Endothelial cell of umbilical vein (primary cell): ENCODE data around the gene THAP11.

Experiments
- CTCF ChIP-seq, 2 donors: IDR thresholded peaks; 1 replicate in 1 of 2; 2 replicates in 1 of 2; pipeline ENCODE4 v1.5.1; 2011; ENCODE audit warnings: low read length in 2 of 2, mild to moderate bottlenecking in 2 of 2, moderate library complexity in 2 of 2, control low read depth in 1 of 2, inconsistent platforms in 1 of 2, low read depth in 1 of 2; ENCODE audit not compliant: insufficient read depth in 1 of 2; ENCODE audit errors: extremely low read depth in 1 of 2
- EZH2 ChIP-seq: IDR thresholded peaks from 2 replicates; pipeline ENCODE4 v1.6.1; 2012; ENCODE audit warnings: borderline replicate concordance, low read depth, mild to moderate bottlenecking, moderate library complexity, low read length, inconsistent platforms; ENCODE audit not compliant: severe bottlenecking
- JUN ChIP-seq: IDR thresholded peaks from 2 replicates; pipeline ENCODE4 v1.6.1; 2011; ENCODE audit warnings: borderline replicate concordance, low read depth; ENCODE audit not compliant: insufficient read length, insufficient read depth
- MAX ChIP-seq: IDR thresholded peaks from 2 replicates; pipeline ENCODE4 v1.6.1; 2011; ENCODE audit not compliant: insufficient read depth, insufficient read length
- MYC ChIP-seq: IDR thresholded peaks from one replicate; pipeline ENCODE4 v1.6.1; 2011; ENCODE audit warnings: mild to moderate bottlenecking, low read depth, low read length
- POLR2A ChIP-seq: IDR thresholded peaks from 2 replicates; pipeline ENCODE4 v1.6.1; 2012; ENCODE audit warnings: low read depth, mild to moderate bottlenecking, control low read depth, low read length
- POLR2AphosphoS5 ChIP-seq: IDR thresholded peaks from 2 replicates; pipeline ENCODE4 v1.6.1; 2012; ENCODE audit warnings: low read depth, mild to moderate bottlenecking, control low read depth, low read length, moderate library complexity; ENCODE audit not compliant: insufficient read depth

GRCh38 chr16:67874372-67874771, 32.3 kb downstream of the THAP11 start:
- TF ChIP-seq JUN, result no peak
- TF ChIP-seq CTCF (IDR thresholded peaks at IDR 0.05; ENCODE audit: extremely low read depth in 1 of 2, insufficient read depth in 1 of 2, low read depth in 1 of 2, low read length in 2 of 2), result no peak
- no peak for TF ChIP-seq MYC
- no peak for TF ChIP-seq EZH2
- TF ChIP-seq POLR2AphosphoS5, result no peak
- no peak for TF ChIP-seq MAX
- TF ChIP-seq POLR2A, result no peak
